Endothelial cell of umbilical vein (primary cell): ENCODE measurements around the gene GSDME. TPM values are rescaled to one million over a fixed set of nuclear protein-coding genes. Genes with fewer than 3 reads are reported as not detected.

Experiments used
- BruUV-seq: library from RNA; stranded (reverse); fragments of 400-500 nt; replicated peaks from 2 replicates; lab custom pipeline; 2021; lab: Mats Ljungman, UMichigan
- CTCF ChIA-PET: fragments of 300-600, 350-600 bp; sonication (Branson Sonifier 250); formaldehyde crosslinking; loops from one replicate; lab custom pipeline; 2021; ENCODE audit warnings: antibody characterized with exemption, inconsistent platforms; lab: Charles Lee
- POLR2A ChIA-PET: fragments of 300-600, 350-600 bp; sonication (Branson Sonifier 250); formaldehyde crosslinking; loops from one replicate; lab custom pipeline; 2021; ENCODE audit warnings: antibody characterized with exemption, inconsistent platforms; lab: Charles Lee
- DNase-seq: peaks from one replicate; pipeline ENCODE4 v3.0.0-alpha.2; 2011; ENCODE audit warnings: low read depth, low spot score
- FAIRE-seq: peaks from 2 replicates; lab custom pipeline; 2011; peaks lifted over from hg19 to GRCh38; lab: Jason Lieb, UNC
- H2AFZ ChIP-seq: 2 replicates; pipeline ENCODE4 v1.6.0; 2012; ENCODE audit warnings: low read depth, low read length, control low read depth, inconsistent platforms
- H3K27ac ChIP-seq: 2 replicates; pipeline ENCODE4 v1.5.1; 2011; ENCODE audit warnings: low read depth, mild to moderate bottlenecking, control low read depth, low read length, moderate library complexity; ENCODE audit not compliant: insufficient read depth
- H3K27me3 ChIP-seq, 2 experiments: 2 replicates each; pipeline versions ENCODE4 v1.6.0 to v1.6.1; 2011; ENCODE audit warnings: low read length in 2 of 2, mixed read lengths in 1 of 2; ENCODE audit not compliant: control insufficient read depth in 2 of 2, insufficient read depth in 2 of 2
- H3K36me3 ChIP-seq, 2 experiments: 2 replicates in 1 of 2; 3 replicates in 1 of 2; pipeline ENCODE4 v1.5.1; 2011; ENCODE audit warnings: low read length in 2 of 2, mild to moderate bottlenecking in 1 of 2, moderate library complexity in 1 of 2; ENCODE audit not compliant: control insufficient read depth in 2 of 2, insufficient read depth in 2 of 2; ENCODE audit errors: extremely low read depth in 1 of 2
- H3K4me1 ChIP-seq: 3 replicates; pipeline ENCODE4 v1.5.1; 2011; ENCODE audit warnings: mild to moderate bottlenecking, low read length; ENCODE audit not compliant: control insufficient read depth, insufficient read depth; ENCODE audit errors: extremely low read depth
- H3K4me2 ChIP-seq: 2 replicates; pipeline ENCODE4 v1.6.1; 2011; ENCODE audit warnings: low read length, control low read depth, mixed read lengths; ENCODE audit not compliant: insufficient read depth
- H3K4me3 ChIP-seq, 3 experiments: fragments of 200-600 bp in 1 of 3; sonication (generic), shearing (Covaris generic) in 1 of 3; replicated peaks in 1 of 3; 2 replicates each; pipeline ENCODE4 v1.5.1; 2011 to 2016; ENCODE audit warnings: control low read depth in 3 of 3, low read length in 3 of 3, mild to moderate bottlenecking in 2 of 3, inconsistent platforms in 1 of 3, low read depth in 1 of 3, moderate library complexity in 1 of 3; ENCODE audit not compliant: insufficient read depth in 1 of 3
- H3K79me2 ChIP-seq: 2 replicates; pipeline ENCODE4 v1.6.0; 2012; ENCODE audit warnings: low read length, inconsistent platforms; ENCODE audit not compliant: control insufficient read depth, insufficient read depth
- H3K9ac ChIP-seq: replicated peaks from 2 replicates; pipeline ENCODE3; 2011; ENCODE audit warnings: low read length, control low read depth; ENCODE audit not compliant: insufficient read depth; ENCODE audit errors: extremely low read depth
- H3K9me1 ChIP-seq: replicated peaks from 3 replicates; pipeline ENCODE4 v1.6.0; 2011; ENCODE audit warnings: mild to moderate bottlenecking, low read length; ENCODE audit not compliant: control insufficient read depth, insufficient read depth; ENCODE audit errors: extremely low read depth
- H3K9me3 ChIP-seq: replicated peaks from 2 replicates; pipeline ENCODE4 v1.5.1; 2012; ENCODE audit warnings: low read length, inconsistent platforms; ENCODE audit not compliant: control insufficient read depth, insufficient read depth
- H4K20me1 ChIP-seq: replicated peaks from 2 replicates; pipeline ENCODE3; 2011; ENCODE audit warnings: mild to moderate bottlenecking, low read length; ENCODE audit not compliant: control insufficient read depth, insufficient read depth; ENCODE audit errors: extremely low read depth
- FOS ChIP-seq: IDR thresholded peaks from 2 replicates; pipeline ENCODE4 v1.6.1; 2011; ENCODE audit warnings: mild to moderate bottlenecking, low read length, moderate library complexity, borderline replicate concordance; ENCODE audit not compliant: insufficient read depth
- GATA2 ChIP-seq: IDR thresholded peaks from 2 replicates; pipeline ENCODE4 v1.7.0; 2011; ENCODE audit warnings: low read depth, mild to moderate bottlenecking, moderate library complexity, mixed read lengths, low read length; ENCODE audit not compliant: insufficient read length, insufficient read depth
- JUN ChIP-seq: IDR thresholded peaks from 2 replicates; pipeline ENCODE4 v1.6.1; 2011; ENCODE audit warnings: borderline replicate concordance, low read depth; ENCODE audit not compliant: insufficient read length, insufficient read depth
- MAX ChIP-seq: IDR thresholded peaks from 2 replicates; pipeline ENCODE4 v1.6.1; 2011; ENCODE audit not compliant: insufficient read depth, insufficient read length
- MYC ChIP-seq: IDR thresholded peaks from one replicate; pipeline ENCODE4 v1.6.1; 2011; ENCODE audit warnings: mild to moderate bottlenecking, low read depth, low read length
- POLR2A ChIP-seq: IDR thresholded peaks from 2 replicates; pipeline ENCODE4 v1.6.1; 2012; ENCODE audit warnings: low read depth, mild to moderate bottlenecking, control low read depth, low read length
- POLR2AphosphoS5 ChIP-seq: IDR thresholded peaks from 2 replicates; pipeline ENCODE4 v1.6.1; 2012; ENCODE audit warnings: low read depth, mild to moderate bottlenecking, control low read depth, low read length, moderate library complexity; ENCODE audit not compliant: insufficient read depth
- dilution Hi-C: fragments of 300-500 bp; cut with MboI; formaldehyde crosslinking; loops from one replicate; pipeline ENCODE4 v1.15.0; 2019; ENCODE audit warnings: low sequenced_read_pairs; ENCODE audit not compliant: extremely low pct_ligation_motif_present
- intact Hi-C: fragments of 100-400 bp; cut with micrococcal nuclease; formaldehyde crosslinking; loops from one replicate; pipeline ENCODE4 v1.10.0; 2022
- polyA plus RNA-seq, 4 experiments: library from polyadenylated mRNA; depleted of rRNA in 3 of 4; stranded (reverse) in 3 of 4; unstranded in 1 of 4; fragments of >200 nt; gene quantifications; 2 replicates each; pipeline versions ENCODE4 v1.2.1 to v1.2.3, GENCODE V29; 2011 to 2012; ENCODE audit warnings: missing spikeins in 1 of 4
- total RNA-seq: library from RNA; stranded (reverse); gene quantifications from 2 replicates; pipeline ENCODE4 v1.2.3, GENCODE V29; 2021
- TF ChIP-seq, protein P1 (sequence below), 2 donors: IDR thresholded peaks; 1 replicate in 1 of 2; 2 replicates in 1 of 2; pipeline ENCODE4 v1.5.1; 2011; ENCODE audit warnings: low read length in 2 of 2, mild to moderate bottlenecking in 2 of 2, moderate library complexity in 2 of 2, control low read depth in 1 of 2, inconsistent platforms in 1 of 2, low read depth in 1 of 2; ENCODE audit not compliant: insufficient read depth in 1 of 2; ENCODE audit errors: extremely low read depth in 1 of 2

The GSDME gene
- total and polyA plus RNA-seq, 2 donors (not counting 3 experiments of a cell fraction or from before 2014, with no cell fraction given), result 21.1 to 23.4 TPM

- Histone ChIP-seq H3K27ac (no peak overlapping the region), H3K4me3 (no peak overlapping the region), H4K20me1 (no peaks in the 10 kb centered on the region), H3K9ac (no peak overlapping the region), H3K9me3 (no peaks in the 10 kb centered on the region), H3K9me1 (no peaks in the 10 kb centered on the region), H3K27me3 (no peaks in the 10 kb centered on the region), H3K4me2 (no peak overlapping the region), H2AFZ (no peak overlapping the region), H3K79me2 (no peaks in the 10 kb centered on the region), H3K4me1 (no peaks in the 10 kb centered on the region), H3K36me3 (no peaks in the 10 kb centered on the region)
- BruUV-seq, result no TSS peak
- intact Hi-C loops (no loop called here), dilution Hi-C loops (no loop called here)
- POLR2A ChIA-PET, result no interaction called here
- DNase-seq (peak; percentile 36), FAIRE-seq (no peak)
- CTCF ChIA-PET, result interaction anchor here (0.6 to 2.6 kb wide), 12 partner anchors 11 to 859 kb away, joined by 3 to 19 read pairs (median 4); no protein-coding TSS in a partner anchor
- TF ChIP-seq JUN (no peak), POLR2AphosphoS5 (no peak), MAX (no peak), FOS (no peak), MYC (no peak), GATA2 (no peak), POLR2A (no peak)
- TF ChIP-seq, protein P1, sequence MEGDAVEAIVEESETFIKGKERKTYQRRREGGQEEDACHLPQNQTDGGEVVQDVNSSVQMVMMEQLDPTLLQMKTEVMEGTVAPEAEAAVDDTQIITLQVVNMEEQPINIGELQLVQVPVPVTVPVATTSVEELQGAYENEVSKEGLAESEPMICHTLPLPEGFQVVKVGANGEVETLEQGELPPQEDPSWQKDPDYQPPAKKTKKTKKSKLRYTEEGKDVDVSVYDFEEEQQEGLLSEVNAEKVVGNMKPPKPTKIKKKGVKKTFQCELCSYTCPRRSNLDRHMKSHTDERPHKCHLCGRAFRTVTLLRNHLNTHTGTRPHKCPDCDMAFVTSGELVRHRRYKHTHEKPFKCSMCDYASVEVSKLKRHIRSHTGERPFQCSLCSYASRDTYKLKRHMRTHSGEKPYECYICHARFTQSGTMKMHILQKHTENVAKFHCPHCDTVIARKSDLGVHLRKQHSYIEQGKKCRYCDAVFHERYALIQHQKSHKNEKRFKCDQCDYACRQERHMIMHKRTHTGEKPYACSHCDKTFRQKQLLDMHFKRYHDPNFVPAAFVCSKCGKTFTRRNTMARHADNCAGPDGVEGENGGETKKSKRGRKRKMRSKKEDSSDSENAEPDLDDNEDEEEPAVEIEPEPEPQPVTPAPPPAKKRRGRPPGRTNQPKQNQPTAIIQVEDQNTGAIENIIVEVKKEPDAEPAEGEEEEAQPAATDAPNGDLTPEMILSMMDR (IDR thresholded peaks at IDR 0.05; ENCODE audit: extremely low read depth in 1 of 2, insufficient read depth in 1 of 2, low read depth in 1 of 2, low read length in 2 of 2), result peak; percentile 9 to 35
Measured at GRCh38 chr7:24722386-24723177, 34.7 kb downstream of the GSDME start.
